Right lobe of liver (tissue), 6 donors: ENCODE data around the gene C6orf163. TPM values are rescaled to one million over a fixed set of nuclear protein-coding genes. Genes with fewer than 3 reads are reported as not detected.

Experiments used
- ATAC-seq, 4 donors: fragments of 200-7000 bp; cut with Tn5 transposase; one replicate each; pipeline ENCODE4 v1.9.1; 2020; ENCODE audit warnings: mild to moderate bottlenecking in 4 of 4, moderate library complexity in 4 of 4
- DNase-seq, 3 donors: peaks; one replicate each; pipeline ENCODE4 v3.0.0-alpha.2; 2020
- H3K27ac ChIP-seq, 3 donors: fragments of 200-600 bp; one replicate each; pipeline ENCODE4 v1.8.0; 2022
- H3K27me3 ChIP-seq, 2 donors: fragments of 200-600 bp; one replicate each; pipeline ENCODE4 v1.8.0; 2022
- H3K36me3 ChIP-seq, 4 donors: fragments of 200-600 bp; sonication (generic) in 1 of 4; one replicate each; pipeline versions ENCODE4 v1.5.1 to v1.8.0; 2017 to 2022; ENCODE audit warnings: control low read depth in 1 of 4
- H3K4me1 ChIP-seq, 4 donors: fragments of 200-600 bp; sonication (generic) in 1 of 4; one replicate each; pipeline versions ENCODE4 v1.5.1 to v1.8.0; 2017 to 2022; ENCODE audit warnings: control low read depth in 1 of 4
- H3K4me3 ChIP-seq, 3 donors: fragments of 200-600 bp; one replicate each; pipeline ENCODE4 v1.8.0; 2022
- H3K9me3 ChIP-seq, 4 donors: fragments of 200-600 bp; sonication (generic) in 1 of 4; one replicate each; pipeline versions ENCODE4 v1.5.1 to v1.8.0; 2017 to 2022; ENCODE audit warnings: control low read depth in 1 of 4
- POLR2A ChIP-seq: fragments of 450-650 bp; IDR thresholded peaks from one replicate; pipeline ENCODE4 v1.6.1; 2017; ENCODE audit warnings: antibody characterized with exemption, mild to moderate bottlenecking
- WGBS: methylation state at CpG from one replicate; pipeline ENCODE4 v1.1.6; 2018; ENCODE audit warnings: low coverage, low lambda C conversion rate; ENCODE audit not compliant: insufficient coverage; ENCODE audit errors: missing lambda C conversion rate; 5-methylcytosine and 5-hydroxymethylcytosine counted together
- intact Hi-C, 2 donors: fragments of 100-400 bp; cut with DNase I; formaldehyde crosslinking; loops; one replicate each; pipeline versions ENCODE4 v1.11.2 to v1.14.1; 2022
- total RNA-seq, 6 experiments: library from RNA; depleted of rRNA in 2 of 6; stranded (reverse); fragments of >200 nt in 2 of 6; fragmentation: NEBNext Ultra II Directional in 3 of 6; extraction: Animal tissue kit (Norgen Biotek cat#: 25700) in 3 of 6; gene quantifications; one replicate each; pipeline versions ENCODE4 v1.1.0 to v1.2.4, GENCODE V29; 2016 to 2023
- TF ChIP-seq, protein P1 (sequence below), 4 donors: fragments of 200-600 bp in 3 of 4; fragments of 450-650 bp in 1 of 4; IDR thresholded peaks; one replicate each; pipeline versions ENCODE4 v1.5.1 to v1.8.0; 2016 to 2022; ENCODE audit warnings: antibody characterized with exemption in 4 of 4, mild to moderate bottlenecking in 2 of 4
- donor health status: DM: no; HTN: yes; CAD: no.
- donor health status: DM: no; HTN: no; CAD: no.
- donor health status: DM: no; HTN: no; CAD: no.
- donor health status: DM: no; HTN: yes; CAD: no.
- donor health status: DM: no; HTN: yes; CAD: no.

Gene C6orf163
- total RNA-seq, 6 experiments from 2014 or later = 0.55 to 1.7 (median 1.4) TPM

GRCh38 chr6:87396595-87397392 lies 52.2 kb downstream of the C6orf163 start:
- H3K27me3 ChIP-seq = no peaks in the 10 kb centered on the region
- H3K27ac ChIP-seq = no peak overlapping the region
- no peaks in the 10 kb centered on the region for H3K9me3 ChIP-seq
- ATAC-seq (no peak), DNase-seq (no peak)
- WGBS = 81% methylated on average over 10 of the region's 10 CpGs
- TF ChIP-seq POLR2A = no peak
- TF ChIP-seq, protein P1, sequence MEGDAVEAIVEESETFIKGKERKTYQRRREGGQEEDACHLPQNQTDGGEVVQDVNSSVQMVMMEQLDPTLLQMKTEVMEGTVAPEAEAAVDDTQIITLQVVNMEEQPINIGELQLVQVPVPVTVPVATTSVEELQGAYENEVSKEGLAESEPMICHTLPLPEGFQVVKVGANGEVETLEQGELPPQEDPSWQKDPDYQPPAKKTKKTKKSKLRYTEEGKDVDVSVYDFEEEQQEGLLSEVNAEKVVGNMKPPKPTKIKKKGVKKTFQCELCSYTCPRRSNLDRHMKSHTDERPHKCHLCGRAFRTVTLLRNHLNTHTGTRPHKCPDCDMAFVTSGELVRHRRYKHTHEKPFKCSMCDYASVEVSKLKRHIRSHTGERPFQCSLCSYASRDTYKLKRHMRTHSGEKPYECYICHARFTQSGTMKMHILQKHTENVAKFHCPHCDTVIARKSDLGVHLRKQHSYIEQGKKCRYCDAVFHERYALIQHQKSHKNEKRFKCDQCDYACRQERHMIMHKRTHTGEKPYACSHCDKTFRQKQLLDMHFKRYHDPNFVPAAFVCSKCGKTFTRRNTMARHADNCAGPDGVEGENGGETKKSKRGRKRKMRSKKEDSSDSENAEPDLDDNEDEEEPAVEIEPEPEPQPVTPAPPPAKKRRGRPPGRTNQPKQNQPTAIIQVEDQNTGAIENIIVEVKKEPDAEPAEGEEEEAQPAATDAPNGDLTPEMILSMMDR (IDR thresholded peaks at IDR 0.05) = no peak
- H3K36me3 ChIP-seq = no peaks in the 10 kb centered on the region
- no peak overlapping the region for H3K4me3 ChIP-seq
- intact Hi-C loops = no loop called here
- H3K4me1 ChIP-seq = no peaks in the 10 kb centered on the region

DNA sequence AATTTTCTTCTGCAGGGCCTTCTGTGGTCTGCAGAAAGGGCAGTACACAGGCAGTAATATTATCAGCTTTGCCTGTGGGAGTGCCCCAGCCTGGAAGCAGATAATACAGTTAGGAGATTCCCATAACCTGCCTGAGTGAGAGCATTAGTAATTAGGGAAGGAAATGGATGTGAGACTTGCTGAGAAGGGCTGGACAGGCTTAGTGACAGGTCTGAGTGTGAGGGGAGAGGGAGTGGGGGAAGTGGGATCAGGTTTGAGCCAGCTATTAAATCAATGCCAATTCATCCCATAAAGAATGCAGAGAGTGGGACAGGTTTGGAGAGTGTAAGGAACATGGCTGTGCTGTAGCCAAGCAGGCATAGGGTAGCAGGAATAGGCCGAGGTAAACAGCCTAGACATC lies 53.0 kb downstream of the C6orf163 start:
- Histone ChIP-seq H3K27ac (no peak overlapping the region), H3K4me1 (no peaks in the 10 kb centered on the region), H3K9me3 (no peaks in the 10 kb centered on the region), H3K4me3 (no peak overlapping the region), H3K36me3 (no peaks in the 10 kb centered on the region), H3K27me3 (no peaks in the 10 kb centered on the region)
- TF ChIP-seq POLR2A = no peak
- TF ChIP-seq, protein P1 (IDR thresholded peaks at IDR 0.05) = no peak
- intact Hi-C loops = no loop called here
- DNase-seq (no peak), ATAC-seq (no peak)
- 80% methylated on average over 1 of the region's 1 CpG for WGBS

DNA sequence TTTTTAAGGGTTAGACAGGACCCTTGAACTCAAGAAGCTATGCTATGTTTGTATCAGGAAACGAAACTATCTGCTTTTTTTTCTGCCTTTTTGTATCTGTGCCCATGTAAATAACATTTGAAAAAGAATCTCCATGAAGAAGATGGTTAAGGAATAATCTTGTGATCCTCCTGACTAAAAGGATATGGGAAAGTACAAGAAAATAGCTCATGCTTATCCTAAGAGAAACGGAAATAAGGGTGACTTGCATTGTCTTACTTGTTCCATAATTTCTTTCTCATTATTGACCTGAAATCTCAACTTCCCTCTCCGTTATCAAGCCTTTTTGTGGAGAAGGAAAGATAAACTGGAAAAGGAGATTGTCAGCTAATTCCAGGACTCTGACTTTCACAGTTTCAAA lies 57.2 kb downstream of the C6orf163 start:
- H3K9me3 ChIP-seq = no peaks in the 10 kb centered on the region
- WGBS = 53% methylated on average over 3 of the region's 3 CpGs
- H3K36me3 ChIP-seq = no peaks in the 10 kb centered on the region
- no peak overlapping the region for H3K27ac ChIP-seq
- intact Hi-C loops = no loop called here
- DNase-seq (no peak), ATAC-seq (peak; percentile 19 to 61 (median 51))
- TF ChIP-seq POLR2A = no peak
- TF ChIP-seq, protein P1 (IDR thresholded peaks at IDR 0.05) = no peak
- no peak overlapping the region for H3K4me3 ChIP-seq
- no peaks in the 10 kb centered on the region for H3K4me1 ChIP-seq
- no peaks in the 10 kb centered on the region for H3K27me3 ChIP-seq

- intact Hi-C loops = no loop called here
- no peak for TF ChIP-seq POLR2A
- TF ChIP-seq, protein P1 (IDR thresholded peaks at IDR 0.05) = no peak
- WGBS = under 1% methylated on average over 10 of the region's 10 CpGs
- peak overlapping the region; percentile 93 to 98 (median 97) for H3K4me3 ChIP-seq
- H3K27me3 ChIP-seq = no peaks in the 10 kb centered on the region
- no peak for DNase-seq
- H3K36me3 ChIP-seq = no peaks in the 10 kb centered on the region
- peak overlapping the region in 2 of 3 donors; percentile 21 to 72 for H3K27ac ChIP-seq
- ATAC-seq = peak; percentile 37 to 62 (median 54)
- no peaks in the 10 kb centered on the region for H3K9me3 ChIP-seq
- peaks cover 0 to 6% (median 2%) of the 10 kb centered on the region in 4 donors for H3K4me1 ChIP-seq
Measured at GRCh38 chr6:87407561-87407900, 62.9 kb downstream of the C6orf163 start.
